Gastroesophageal sphincter (tissue), 4 donors: ENCODE results near the gene CELSR1. TPM values are rescaled to one million over a fixed set of nuclear protein-coding genes. Genes with fewer than 3 reads are reported as not detected.

Source experiments
- ATAC-seq: fragments of 150-250 bp; one replicate; pipeline ENCODE4 v1.9.1; 2016; ENCODE audit warnings: mild to moderate bottlenecking, moderate library complexity
- H3K27ac ChIP-seq, 4 donors: fragments of 200-600 bp; sonication (generic) in 3 of 4; 1 replicate in 3 of 4; 2 replicates in 1 of 4; pipeline ENCODE4 v1.5.1; 2016 to 2019
- H3K27me3 ChIP-seq: fragments of 200-600 bp; sonication (generic); one replicate; pipeline ENCODE4 v1.5.1; 2019
- H3K36me3 ChIP-seq, 2 donors: fragments of 200-600 bp; sonication (generic); one replicate each; pipeline ENCODE4 v1.5.1; 2019; ENCODE audit warnings: control low read depth in 1 of 2
- H3K4me1 ChIP-seq, 3 donors: fragments of 200-600 bp; sonication (generic); 1 replicate in 2 of 3; 2 replicates in 1 of 3; pipeline ENCODE4 v1.5.1; 2016 to 2019; ENCODE audit warnings: control low read depth in 2 of 3
- H3K4me3 ChIP-seq, 2 donors: fragments of 200-600 bp; sonication (generic); one replicate each; pipeline ENCODE4 v1.5.1; 2019; ENCODE audit warnings: mild to moderate bottlenecking in 1 of 2, moderate library complexity in 1 of 2
- H3K9me3 ChIP-seq, 3 donors: fragments of 200-600 bp; sonication (generic); one replicate each; pipeline ENCODE4 v1.5.1; 2017 to 2019; ENCODE audit warnings: control low read depth in 2 of 3
- EP300 ChIP-seq: sonication (generic); formaldehyde crosslinking; IDR thresholded peaks from one replicate; pipeline ENCODE4 v1.6.1; 2017; ENCODE audit warnings: antibody characterized with exemption, mild to moderate bottlenecking
- POLR2A ChIP-seq, 2 donors: fragments of 450-650 bp; IDR thresholded peaks; one replicate each; pipeline ENCODE4 v1.6.1; 2017; ENCODE audit warnings: antibody characterized with exemption in 2 of 2, mild to moderate bottlenecking in 2 of 2, moderate library complexity in 1 of 2
- POLR2AphosphoS5 ChIP-seq: sonication (generic); formaldehyde crosslinking; IDR thresholded peaks from one replicate; pipeline ENCODE4 v1.6.1; 2017; ENCODE audit warnings: antibody characterized with exemption
- WGBS, 2 donors: methylation state at CpG; one replicate each; pipeline ENCODE4 v1.1.5; 2018; ENCODE audit warnings: low coverage in 1 of 2; 5-methylcytosine and 5-hydroxymethylcytosine counted together
- total RNA-seq, 4 donors: library from RNA; depleted of rRNA; stranded (reverse); fragments of >200 nt; gene quantifications; one replicate each; pipeline ENCODE4 v1.1.0, GENCODE V29; 2016
- TF ChIP-seq, protein P1 (sequence below), 4 experiments: fragments of 200-600 bp in 2 of 4; fragments of 450-650 bp in 2 of 4; sonication (generic) in 1 of 4; IDR thresholded peaks; one replicate each; pipeline ENCODE4 v1.5.1; 2017 to 2019; ENCODE audit warnings: antibody characterized with exemption in 4 of 4, mild to moderate bottlenecking in 2 of 4, moderate library complexity in 2 of 4

The CELSR1 gene
- total RNA-seq, 4 donors from 2014 or later, result 1.7 to 4.8 (median 4.3) TPM

DNA sequence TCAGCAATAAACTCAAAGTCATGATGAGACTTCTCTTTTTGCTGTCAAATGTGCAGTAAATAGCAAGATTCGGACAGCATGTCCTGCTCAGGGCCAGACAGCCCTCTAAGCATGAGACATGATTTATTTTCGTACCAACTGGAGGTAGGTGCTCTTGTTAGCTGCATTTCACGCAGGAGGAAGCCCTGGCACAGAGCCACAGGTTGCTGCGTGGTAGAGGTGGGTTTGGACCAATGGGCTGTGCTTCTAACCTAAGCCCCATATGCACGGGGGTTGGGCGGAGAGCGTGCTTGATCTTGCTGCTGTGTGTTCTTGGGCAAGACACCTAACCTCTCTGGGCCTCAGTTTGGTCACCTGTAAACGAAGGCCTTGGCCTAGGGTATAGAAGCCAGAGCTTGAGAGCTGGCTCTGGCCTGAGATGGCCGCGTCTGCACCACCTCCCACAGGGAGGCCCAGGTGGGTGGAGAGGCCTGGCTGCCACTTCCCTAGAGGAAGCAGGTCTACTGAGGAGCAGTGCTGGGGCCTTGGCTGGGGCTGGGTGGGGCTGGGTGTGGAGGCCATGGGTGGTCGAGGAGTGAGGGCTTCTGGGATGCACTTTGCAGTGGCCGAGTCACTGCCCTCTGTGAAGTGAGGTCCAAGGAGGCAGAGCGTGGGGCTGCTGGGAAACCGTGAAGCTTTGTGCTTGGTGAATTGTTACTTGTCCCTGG is 44.3 kb upstream of the CELSR1 start:
- Histone ChIP-seq H3K9me3 (no peaks in the 10 kb centered on the region), H3K27me3 (no peaks in the 10 kb centered on the region), H3K4me3 (no peak overlapping the region), H3K27ac (no peak overlapping the region), H3K36me3 (no peaks in the 10 kb centered on the region), H3K4me1 (peaks cover 0 to 69% (median 42%) of the 10 kb centered on the region in 3 donors)
- ATAC-seq, result no peak
- 89 to 93% methylated on average over 5 to 7 of the region's 14 CpGs for WGBS, 2 donors
- TF ChIP-seq EP300 (no peak), POLR2AphosphoS5 (no peak), POLR2A (IDR thresholded peaks at IDR 0.05) (no peak)
- TF ChIP-seq, protein P1, sequence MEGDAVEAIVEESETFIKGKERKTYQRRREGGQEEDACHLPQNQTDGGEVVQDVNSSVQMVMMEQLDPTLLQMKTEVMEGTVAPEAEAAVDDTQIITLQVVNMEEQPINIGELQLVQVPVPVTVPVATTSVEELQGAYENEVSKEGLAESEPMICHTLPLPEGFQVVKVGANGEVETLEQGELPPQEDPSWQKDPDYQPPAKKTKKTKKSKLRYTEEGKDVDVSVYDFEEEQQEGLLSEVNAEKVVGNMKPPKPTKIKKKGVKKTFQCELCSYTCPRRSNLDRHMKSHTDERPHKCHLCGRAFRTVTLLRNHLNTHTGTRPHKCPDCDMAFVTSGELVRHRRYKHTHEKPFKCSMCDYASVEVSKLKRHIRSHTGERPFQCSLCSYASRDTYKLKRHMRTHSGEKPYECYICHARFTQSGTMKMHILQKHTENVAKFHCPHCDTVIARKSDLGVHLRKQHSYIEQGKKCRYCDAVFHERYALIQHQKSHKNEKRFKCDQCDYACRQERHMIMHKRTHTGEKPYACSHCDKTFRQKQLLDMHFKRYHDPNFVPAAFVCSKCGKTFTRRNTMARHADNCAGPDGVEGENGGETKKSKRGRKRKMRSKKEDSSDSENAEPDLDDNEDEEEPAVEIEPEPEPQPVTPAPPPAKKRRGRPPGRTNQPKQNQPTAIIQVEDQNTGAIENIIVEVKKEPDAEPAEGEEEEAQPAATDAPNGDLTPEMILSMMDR (IDR thresholded peaks at IDR 0.05), result no peak

DNA sequence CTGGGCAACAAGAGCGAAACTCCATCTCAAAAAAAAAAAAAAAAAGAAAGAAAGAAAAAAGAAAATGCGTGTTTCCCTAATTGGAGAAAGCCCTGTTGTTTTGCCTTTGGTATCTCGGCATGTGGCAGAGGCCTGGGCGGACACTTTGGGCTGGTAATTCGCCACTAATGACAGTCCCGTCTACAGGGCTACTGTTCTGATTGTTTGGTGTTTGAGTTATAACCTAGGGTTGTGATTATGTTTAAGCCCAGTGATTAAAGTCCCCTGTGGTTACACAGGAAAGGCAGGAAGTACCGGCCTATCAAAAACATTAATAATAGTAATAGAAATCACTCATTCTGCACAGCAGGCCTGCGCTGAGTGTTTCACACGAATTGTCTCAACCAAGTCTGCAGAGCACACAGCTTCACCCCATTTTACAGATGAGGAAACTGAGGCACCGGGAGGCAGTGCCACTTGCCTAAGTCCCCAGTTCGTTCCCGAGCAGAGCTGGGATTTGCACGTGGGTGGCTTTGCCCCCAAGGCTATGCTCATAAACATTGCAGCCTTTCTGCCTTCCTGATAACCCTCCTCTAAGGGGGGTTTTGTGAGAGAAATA is 43.6 kb upstream of the CELSR1 start:
- 76 to 86% methylated on average over 7 to 10 of the region's 13 CpGs for WGBS, 2 donors
- no peak overlapping the region for H3K4me3 ChIP-seq
- ATAC-seq, result no peak
- TF ChIP-seq POLR2AphosphoS5, result no peak
- no peak for TF ChIP-seq POLR2A (IDR thresholded peaks at IDR 0.05)
- H3K27me3 ChIP-seq, result no peaks in the 10 kb centered on the region
- no peaks in the 10 kb centered on the region for H3K9me3 ChIP-seq
- H3K27ac ChIP-seq, result no peak overlapping the region
- no peaks in the 10 kb centered on the region for H3K36me3 ChIP-seq
- H3K4me1 ChIP-seq, result peaks cover 0 to 68% (median 45%) of the 10 kb centered on the region in 3 donors

DNA sequence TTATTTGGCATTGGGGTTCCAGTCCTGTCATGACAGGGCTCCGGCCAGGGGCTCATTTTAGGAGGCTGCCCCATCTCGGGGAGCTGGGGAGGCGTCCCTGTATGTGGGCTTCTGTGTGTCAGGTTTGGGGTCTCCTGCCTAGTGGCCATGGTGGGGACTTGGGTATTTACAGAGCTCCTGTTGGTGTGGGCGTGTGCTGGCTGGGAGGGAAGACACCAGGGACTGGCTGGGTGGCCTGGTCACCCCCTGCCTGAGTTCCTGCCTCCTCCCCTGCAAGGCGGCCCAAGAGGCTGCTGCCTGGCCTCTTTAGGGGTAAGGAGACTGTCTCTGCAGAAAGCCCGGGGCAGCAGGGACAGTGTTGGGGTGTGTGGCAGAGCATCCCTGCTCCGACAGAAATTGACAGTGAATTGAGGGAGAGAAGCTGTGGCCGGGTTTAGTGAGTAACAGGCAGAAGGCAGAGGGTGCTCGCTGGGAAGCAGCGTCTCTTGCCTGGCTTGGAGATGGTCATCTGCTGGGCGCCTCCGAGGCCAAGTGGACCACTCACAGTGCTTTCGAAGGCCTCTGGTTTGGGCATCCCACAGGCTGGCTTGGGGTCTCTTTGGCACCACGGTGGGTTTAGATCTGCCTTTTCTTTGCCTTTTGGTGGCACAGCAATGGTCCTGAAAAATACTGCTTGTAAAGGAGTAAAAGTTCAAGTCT is 42.5 kb upstream of the CELSR1 start:
- no peak for ATAC-seq
- peaks cover 0 to 64% (median 46%) of the 10 kb centered on the region in 3 donors for H3K4me1 ChIP-seq
- peak overlapping the region in 2 of 4 donors; percentile 69 to 82 for H3K27ac ChIP-seq

DNA sequence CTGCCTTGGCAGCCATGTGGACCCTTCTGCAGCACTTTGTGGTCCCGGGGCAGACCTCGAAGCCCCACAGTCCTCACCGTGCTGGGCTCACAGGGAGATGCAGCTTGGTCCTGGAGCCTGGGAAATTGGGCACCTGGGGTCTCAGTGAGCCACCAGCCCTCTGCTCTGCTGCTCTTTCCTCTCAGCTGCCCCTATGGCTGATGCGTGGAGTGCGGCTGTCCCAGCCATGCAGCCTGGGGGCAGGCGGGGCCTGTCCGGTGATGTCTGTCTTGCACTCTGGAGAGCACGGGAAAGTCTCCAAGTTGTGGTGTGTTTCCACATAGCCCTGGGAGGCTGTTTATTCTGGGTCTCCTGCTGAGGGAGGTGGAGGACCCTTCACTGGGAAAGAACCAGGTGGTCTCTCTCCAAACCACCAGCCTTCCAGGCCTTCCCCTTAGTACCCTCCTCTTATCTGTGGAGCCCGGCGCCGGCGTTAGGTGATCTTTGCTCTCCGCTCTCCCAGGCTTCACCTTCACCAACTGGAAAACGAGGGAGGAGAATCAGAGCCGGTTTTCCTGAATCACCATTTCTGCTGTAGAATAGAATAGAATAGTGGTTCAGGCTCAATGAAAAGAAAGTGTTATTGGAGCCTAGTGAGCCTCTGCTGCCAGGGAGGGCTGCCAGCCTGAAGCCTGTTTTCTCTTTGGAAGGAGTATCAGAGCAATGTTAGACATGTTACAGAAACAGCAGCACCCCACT is 41.6 kb upstream of the CELSR1 start:
- no peaks in the 10 kb centered on the region for H3K36me3 ChIP-seq
- ATAC-seq, result no peak
- H3K27ac ChIP-seq, result peak overlapping the region in 3 of 4 donors; percentile 69 to 82 (median 70)
- 56% methylated on average over 7 of the region's 15 CpGs; no CpG with 5 or more reads in 1 of the 2 donors for WGBS, 2 donors
- TF ChIP-seq POLR2A (IDR thresholded peaks at IDR 0.05) (no peak), EP300 (no peak), POLR2AphosphoS5 (no peak)
- TF ChIP-seq, protein P1 (IDR thresholded peaks at IDR 0.05), result peak in 1 of 4 experiments; percentile 37
- no peaks in the 10 kb centered on the region for H3K27me3 ChIP-seq
- peak overlapping the region in 1 of 2 donors; percentile 77 for H3K4me3 ChIP-seq
- no peaks in the 10 kb centered on the region for H3K9me3 ChIP-seq
- peaks cover 0 to 55% (median 40%) of the 10 kb centered on the region in 3 donors for H3K4me1 ChIP-seq

More for the DNA sequence above, 42.5 kb upstream of the CELSR1 start:
- TF ChIP-seq POLR2AphosphoS5, result no peak
- TF ChIP-seq EP300, result no peak
- TF ChIP-seq, protein P1 (IDR thresholded peaks at IDR 0.05), result no peak
- no peak overlapping the region for H3K4me3 ChIP-seq
- WGBS, 2 donors, result 100% methylated on average over 1 of the region's 14 CpGs; no CpG with 5 or more reads in 1 of the 2 donors
- no peaks in the 10 kb centered on the region for H3K9me3 ChIP-seq
- H3K27me3 ChIP-seq, result no peaks in the 10 kb centered on the region
- H3K36me3 ChIP-seq, result no peaks in the 10 kb centered on the region
